Eye (tissue), 1 donor: Measurements from ENCODE around the gene TAGLN2.

Source experiments
- DNase-seq: peaks from one replicate; pipeline ENCODE4 v3.0.0-alpha.2; 2015

Gene TAGLN2

GRCh38 chr1:159868766-159869165, 56.5 kb downstream of the TAGLN2 start:
- no peak for DNase-seq
